NB4 (cell line): Measurements from ENCODE around the gene FSD1L.

Experiments
- DNase-seq: peaks from one replicate; pipeline ENCODE4 v3.0.0; 2010; ENCODE audit warnings: low read depth
- H3K4me3 ChIP-seq: one replicate; pipeline ENCODE4 v1.5.1; 2011; ENCODE audit warnings: mild to moderate bottlenecking, low read depth, low read length, moderate library complexity
- MYC ChIP-seq: IDR thresholded peaks from 2 replicates; pipeline ENCODE4 v1.6.1; 2011; ENCODE audit warnings: low read depth, low read length
- POLR2A ChIP-seq: IDR thresholded peaks from 2 replicates; pipeline ENCODE4 v1.6.1; 2011; ENCODE audit warnings: mild to moderate bottlenecking; ENCODE audit not compliant: insufficient read length; ENCODE audit errors: extremely low read depth
- TF ChIP-seq, protein P1 (sequence below): IDR thresholded peaks from one replicate; pipeline ENCODE4 v1.5.1; 2012; ENCODE audit warnings: low read depth, low read length
- TF ChIP-seq, protein P2 (sequence below): IDR thresholded peaks from 2 replicates; pipeline ENCODE4 v1.6.1; 2011; ENCODE audit warnings: low read depth, low read length

Gene FSD1L

DNA sequence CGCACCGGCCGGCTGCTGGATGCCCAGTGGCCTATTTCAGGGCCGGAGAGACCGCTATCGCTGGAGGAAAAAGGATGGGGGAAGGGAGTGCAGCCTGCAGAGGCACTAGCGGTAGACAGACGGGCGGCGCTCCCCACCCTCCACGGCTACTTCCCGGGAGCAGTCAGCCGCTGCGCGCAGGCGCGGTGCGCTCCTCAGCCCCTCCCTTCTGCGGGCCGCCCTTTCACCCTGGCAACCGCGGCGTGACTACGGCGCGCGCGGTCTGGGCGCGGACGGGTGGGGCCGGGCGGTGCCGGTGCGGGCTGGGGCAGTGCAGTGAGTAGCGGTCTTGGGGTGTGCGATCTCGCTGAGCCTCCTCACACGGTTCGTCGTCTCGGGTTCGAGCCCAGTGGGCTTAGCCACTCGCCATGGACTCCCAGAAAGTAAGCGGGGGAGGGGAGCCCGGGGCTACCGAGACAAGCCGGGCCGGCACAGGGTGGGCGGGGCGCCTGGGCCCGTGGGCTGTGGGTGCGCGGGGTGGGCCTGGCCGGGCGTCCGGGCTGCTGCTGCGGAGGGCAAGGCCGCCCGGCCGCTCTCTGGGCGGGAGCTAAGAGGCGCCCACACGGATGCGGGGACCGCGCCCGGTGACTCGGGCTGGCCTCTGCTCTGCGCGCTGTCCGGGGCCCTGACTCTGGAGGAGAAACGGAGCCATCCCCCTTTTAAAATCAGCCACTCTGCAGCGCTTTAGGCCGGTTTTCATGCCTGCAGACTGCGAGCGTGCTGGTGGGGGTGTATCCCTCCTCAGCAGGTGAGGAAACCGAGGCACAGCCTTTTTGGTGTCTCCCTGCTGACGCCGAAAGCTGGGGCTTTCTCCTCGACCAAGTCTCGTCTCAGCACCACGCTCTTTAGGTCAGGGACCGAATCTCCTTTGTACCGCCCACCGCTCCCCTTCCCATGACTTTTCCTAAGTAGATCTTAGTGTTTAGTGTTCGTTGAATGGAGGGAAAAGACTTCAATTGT is at the start of gene FSD1L:
Gene FSD1L (plus strand): TSS at position 221 of the 999 bp plus-strand sequence. CDS start 187 bp downstream, at position 408.
- TF ChIP-seq MYC (no peak), POLR2A (peak; percentile 46)
- TF ChIP-seq, protein P1, sequence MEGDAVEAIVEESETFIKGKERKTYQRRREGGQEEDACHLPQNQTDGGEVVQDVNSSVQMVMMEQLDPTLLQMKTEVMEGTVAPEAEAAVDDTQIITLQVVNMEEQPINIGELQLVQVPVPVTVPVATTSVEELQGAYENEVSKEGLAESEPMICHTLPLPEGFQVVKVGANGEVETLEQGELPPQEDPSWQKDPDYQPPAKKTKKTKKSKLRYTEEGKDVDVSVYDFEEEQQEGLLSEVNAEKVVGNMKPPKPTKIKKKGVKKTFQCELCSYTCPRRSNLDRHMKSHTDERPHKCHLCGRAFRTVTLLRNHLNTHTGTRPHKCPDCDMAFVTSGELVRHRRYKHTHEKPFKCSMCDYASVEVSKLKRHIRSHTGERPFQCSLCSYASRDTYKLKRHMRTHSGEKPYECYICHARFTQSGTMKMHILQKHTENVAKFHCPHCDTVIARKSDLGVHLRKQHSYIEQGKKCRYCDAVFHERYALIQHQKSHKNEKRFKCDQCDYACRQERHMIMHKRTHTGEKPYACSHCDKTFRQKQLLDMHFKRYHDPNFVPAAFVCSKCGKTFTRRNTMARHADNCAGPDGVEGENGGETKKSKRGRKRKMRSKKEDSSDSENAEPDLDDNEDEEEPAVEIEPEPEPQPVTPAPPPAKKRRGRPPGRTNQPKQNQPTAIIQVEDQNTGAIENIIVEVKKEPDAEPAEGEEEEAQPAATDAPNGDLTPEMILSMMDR = peak; percentile 26
- TF ChIP-seq, protein P2, sequence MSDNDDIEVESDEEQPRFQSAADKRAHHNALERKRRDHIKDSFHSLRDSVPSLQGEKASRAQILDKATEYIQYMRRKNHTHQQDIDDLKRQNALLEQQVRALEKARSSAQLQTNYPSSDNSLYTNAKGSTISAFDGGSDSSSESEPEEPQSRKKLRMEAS = 0 out of 2 replicates have a peak, but pooled peaks have one; percentile 3
- peak; percentile 93 for DNase-seq
- peak within 1 kb of the TSS; percentile 79 for H3K4me3 ChIP-seq

DNA sequence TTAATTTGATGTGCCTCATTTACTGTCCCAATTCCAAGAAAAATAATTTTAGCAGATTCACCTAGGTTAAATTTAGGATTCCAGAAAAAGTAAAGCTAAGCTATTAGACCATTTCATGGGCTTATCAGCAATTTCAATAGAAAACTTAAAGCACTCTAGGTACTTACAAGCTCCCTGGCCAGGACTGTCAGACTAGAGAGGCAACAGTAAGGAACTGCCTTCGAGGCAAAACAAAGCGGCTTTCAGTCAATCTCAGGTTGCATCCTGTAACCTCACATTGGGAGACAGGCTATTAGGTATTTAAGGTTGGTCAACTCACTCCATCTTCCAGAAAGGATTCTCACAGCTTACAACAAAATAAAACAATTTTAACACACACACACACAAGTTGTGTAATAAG is 48.7 kb upstream of the FSD1L start:
- DNase-seq = no peak
- TF ChIP-seq POLR2A (no peak), MYC (no peak)
- TF ChIP-seq, protein P2 = no peak
- TF ChIP-seq, protein P1 = no peak
- no peak overlapping the region for H3K4me3 ChIP-seq

DNA sequence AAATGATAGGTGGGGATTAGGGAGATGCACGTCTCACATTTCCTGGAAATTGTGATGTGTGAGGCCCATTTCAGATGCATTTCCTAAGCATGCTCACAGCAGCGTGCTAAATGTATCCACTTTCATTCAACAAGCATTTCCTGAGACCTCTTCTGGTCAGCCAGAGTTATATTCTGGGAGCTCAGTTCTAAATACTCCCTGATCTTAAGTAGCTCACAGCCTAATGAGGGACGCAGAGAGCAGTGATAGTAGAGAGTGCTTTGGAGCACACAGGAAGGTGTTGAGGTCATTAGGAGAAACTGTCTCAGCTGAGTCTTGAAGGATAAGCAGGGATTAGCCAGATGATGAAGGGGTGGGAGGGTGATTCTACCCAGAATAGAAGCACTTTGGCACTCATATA is 46.2 kb upstream of the FSD1L start:
- H3K4me3 ChIP-seq = no peak overlapping the region
- TF ChIP-seq MYC (no peak), POLR2A (no peak)
- TF ChIP-seq, protein P1 = no peak
- TF ChIP-seq, protein P2 = no peak
- peak; percentile 14 for DNase-seq

DNA sequence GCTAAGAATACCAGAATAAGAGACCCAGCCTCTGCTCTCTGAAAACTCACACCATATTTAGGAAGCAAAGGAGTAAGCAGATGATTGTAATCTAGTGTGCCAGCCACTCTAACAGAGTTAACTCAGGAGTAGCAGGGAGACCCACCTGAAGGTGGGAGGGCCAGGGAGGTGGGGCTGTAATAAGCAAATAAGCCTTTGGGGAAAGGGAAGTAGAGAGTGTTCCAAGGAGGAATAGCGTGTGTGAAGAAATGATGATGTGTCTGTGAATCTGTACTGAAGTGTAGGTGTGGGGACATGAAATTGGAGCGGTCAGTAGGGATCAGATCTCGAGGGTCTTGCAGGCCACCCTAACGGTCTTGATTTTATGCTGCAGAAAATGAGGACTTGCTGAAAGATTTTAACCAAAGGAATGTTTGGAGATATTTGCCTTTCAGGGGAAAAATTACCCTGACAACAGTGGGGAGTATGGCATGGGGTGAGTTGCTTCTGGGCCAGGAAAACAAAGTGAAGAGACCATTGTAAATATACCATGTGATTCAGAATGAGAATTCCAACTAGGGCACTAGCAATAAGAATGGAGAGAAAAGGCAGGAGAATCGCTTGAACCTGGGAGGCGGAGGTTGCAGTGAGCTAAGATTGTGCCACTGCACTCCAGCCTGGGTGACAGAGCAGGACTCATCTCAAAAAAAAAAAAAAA is 44.1 kb upstream of the FSD1L start:
- DNase-seq = no peak
- TF ChIP-seq MYC (no peak), POLR2A (no peak)
- TF ChIP-seq, protein P1 = no peak
- TF ChIP-seq, protein P2 = no peak
- H3K4me3 ChIP-seq = no peak overlapping the region

DNA sequence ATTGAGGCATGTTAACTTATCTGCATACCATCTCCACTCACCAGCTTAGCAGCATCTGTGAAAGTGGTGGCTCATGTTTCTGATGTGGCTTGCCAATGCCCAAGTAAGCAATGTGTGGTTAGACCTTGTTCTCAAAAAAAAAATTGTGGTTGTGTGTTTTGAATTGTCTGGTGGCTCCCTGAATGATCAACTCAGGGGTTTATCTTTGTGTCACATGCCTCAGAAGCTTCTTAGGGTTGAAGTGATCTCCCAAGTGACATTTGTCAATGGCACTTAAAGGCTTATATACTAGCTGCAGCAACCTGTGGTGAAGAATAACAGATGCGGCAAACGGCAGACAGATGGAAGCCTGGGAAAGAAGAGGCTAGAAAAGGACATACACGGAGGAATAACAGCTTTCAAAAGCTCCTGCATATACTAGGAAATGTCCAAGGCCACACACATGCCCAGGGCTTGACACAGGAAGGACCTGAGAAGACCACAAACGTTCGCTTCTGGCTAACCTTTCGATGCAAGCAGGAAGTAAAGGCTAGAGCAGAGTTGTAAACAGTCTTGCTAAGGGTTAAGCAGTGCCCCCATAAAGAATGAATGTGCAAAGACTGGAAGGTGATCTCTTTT is 42.2 kb upstream of the FSD1L start:
- TF ChIP-seq POLR2A (no peak), MYC (peak; percentile 61)
- TF ChIP-seq, protein P2 = peak; percentile 62
- peak; percentile 86 for DNase-seq

More for the DNA sequence above, 42.2 kb upstream of the FSD1L start:
- H3K4me3 ChIP-seq = peak overlapping the region; percentile 51
